HL-60 (cell line): Measurements from ENCODE around the gene DMRTC2.

Source experiments
- CTCF ChIP-seq: IDR thresholded peaks from one replicate; pipeline ENCODE4 v1.5.1; 2011; ENCODE audit warnings: low read length, control low read depth, inconsistent platforms; ENCODE audit not compliant: insufficient read depth
- GABPA ChIP-seq: IDR thresholded peaks from 2 replicates; pipeline ENCODE4 v1.6.1; 2012; ENCODE audit warnings: low read depth
- POLR2AphosphoS5 ChIP-seq: IDR thresholded peaks from 2 replicates; pipeline ENCODE4 v1.6.1; 2012; ENCODE audit warnings: low read depth
- REST ChIP-seq: IDR thresholded peaks from 2 replicates; pipeline ENCODE4 v1.6.1; 2012; ENCODE audit warnings: low read depth; ENCODE audit not compliant: insufficient replicate concordance
- SPI1 ChIP-seq: IDR thresholded peaks from 2 replicates; pipeline ENCODE4 v1.6.1; 2012; ENCODE audit warnings: low read depth, mild to moderate bottlenecking, borderline replicate concordance

- TF ChIP-seq SPI1 (peak; percentile 10; the same call in 1 of the 2 replicates), CTCF (no peak), POLR2AphosphoS5 (no peak), REST (no peak), GABPA (no peak)
These were observed 35.9 kb upstream of the DMRTC2 start for GRCh38 chr19:41808663-41809566.
